Suppressor macrophage treated with lipopolysaccharide for 4 hours (primary cell): ENCODE measurements around the gene VWA8.
"Not testable (repeated sequence)": the region's sequence is repeated elsewhere in the genome, so short reads cannot be mapped to it uniquely, and the experiment has no call there.

Source experiments
- DNase-seq: peaks from one replicate; pipeline ENCODE4 v3.0.0-alpha.2; 2020

VWA8 gene

DNA sequence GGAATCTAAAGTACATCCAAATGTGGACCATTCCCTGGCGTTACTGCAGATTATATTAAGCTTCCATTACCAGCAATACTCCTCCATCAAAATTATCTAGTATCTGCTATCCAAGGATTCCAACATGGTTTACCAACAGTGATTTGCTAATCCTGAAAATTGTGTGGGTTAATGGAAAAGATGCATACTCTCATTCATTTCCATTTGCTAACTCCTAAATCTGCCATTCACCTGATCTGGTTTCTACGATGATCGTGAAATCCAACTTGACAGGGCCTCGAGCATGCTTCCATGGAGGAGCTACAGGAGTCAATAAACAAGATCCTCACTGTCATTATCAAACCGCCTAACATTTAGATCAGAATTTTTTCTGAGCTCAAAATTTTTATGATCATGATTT, 382.5 kb downstream of the VWA8 start:
- no peak for DNase-seq

DNA sequence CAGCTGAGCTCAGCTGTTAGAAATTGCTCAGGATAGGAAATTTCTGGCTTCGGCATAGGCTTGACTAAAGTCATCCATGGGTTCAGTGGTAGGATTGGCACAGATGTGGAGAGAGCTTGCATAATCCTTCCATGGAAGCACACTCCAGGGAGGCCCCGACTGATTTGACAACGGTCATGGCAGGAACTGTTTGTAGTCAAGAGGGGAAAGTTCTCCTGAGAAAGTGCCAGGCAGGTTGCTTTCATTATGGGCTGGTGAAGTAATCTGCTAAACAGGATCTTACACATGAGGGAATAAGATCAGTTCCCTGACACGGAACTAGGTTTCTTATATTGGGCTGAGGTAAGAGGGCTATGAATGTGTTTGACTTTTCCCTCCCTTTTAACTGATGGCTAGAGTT, 383.5 kb downstream of the VWA8 start:
- DNase-seq = peak; percentile 73

GRCh38 chr13:41573640-41574039, 387.3 kb downstream of the VWA8 start:
- DNase-seq = not testable (repeated sequence)

DNA sequence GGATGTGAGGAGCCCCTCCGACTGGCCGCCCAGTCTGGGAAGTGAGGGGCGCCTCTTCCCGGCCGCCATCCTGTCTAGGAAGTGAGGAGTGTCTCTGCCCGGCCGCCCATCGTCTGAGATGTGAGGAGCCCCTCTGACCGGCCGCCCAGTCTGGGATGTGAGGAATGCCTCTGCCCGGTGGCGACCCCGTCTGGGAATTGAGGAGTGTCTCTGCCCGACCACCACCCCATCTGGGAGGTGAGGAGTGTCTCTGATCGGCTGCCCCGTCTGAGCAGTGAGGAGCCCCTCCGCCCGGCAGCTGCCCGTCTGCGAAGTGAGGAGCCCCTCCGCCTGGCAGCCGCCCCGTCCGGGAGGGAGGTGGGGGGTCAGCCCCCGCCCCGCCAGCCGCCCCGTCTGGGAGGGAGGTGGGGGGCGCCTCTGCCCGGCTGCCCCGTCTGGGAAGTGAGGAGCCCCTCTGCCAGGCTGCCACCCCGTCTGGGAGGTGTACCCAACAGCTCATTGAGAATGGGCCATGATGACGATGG, 389.0 kb downstream of the VWA8 start:
- DNase-seq = not testable (repeated sequence)

DNA sequence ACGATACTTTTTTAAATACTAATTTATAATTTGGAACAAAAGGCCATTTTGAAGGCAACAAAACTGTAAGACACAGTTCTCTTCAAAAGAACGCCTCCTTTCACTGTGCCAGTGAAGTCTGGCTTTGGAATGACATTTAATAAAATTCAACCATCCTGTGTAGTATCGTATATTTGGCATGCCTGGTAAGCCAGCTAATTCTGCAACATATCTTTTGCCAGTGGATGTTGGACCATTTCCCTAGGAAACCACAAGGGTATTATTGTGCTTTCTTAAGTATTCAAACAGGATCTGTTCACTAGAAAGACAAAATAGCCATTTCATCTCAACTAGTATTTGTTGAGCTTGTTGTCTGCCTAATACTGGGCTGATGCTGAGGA, 391.9 kb downstream of the VWA8 start:
- no peak for DNase-seq

GRCh38 chr13:41568143-41568971, 392.6 kb downstream of the VWA8 start:
- no peak for DNase-seq

DNA sequence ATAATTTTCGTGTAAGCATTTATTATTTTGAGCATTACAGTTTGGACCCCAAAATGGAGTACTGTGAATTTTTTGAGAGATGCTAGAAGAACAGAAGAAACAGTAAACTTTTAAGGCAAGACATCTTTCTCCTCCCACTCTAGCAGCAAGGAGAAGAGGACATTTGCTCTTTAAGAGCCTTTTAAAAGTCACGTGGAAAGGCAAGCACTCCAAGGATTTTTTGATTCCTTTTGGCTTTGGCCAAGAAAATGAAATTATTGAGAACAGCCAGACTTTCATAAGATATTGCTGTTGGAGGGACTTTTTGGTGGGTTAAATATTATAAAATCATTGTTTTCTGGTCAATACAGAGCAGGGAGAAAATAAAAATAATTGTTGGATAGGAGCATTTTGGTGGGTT, 393.5 kb downstream of the VWA8 start:
- DNase-seq = no peak

DNA sequence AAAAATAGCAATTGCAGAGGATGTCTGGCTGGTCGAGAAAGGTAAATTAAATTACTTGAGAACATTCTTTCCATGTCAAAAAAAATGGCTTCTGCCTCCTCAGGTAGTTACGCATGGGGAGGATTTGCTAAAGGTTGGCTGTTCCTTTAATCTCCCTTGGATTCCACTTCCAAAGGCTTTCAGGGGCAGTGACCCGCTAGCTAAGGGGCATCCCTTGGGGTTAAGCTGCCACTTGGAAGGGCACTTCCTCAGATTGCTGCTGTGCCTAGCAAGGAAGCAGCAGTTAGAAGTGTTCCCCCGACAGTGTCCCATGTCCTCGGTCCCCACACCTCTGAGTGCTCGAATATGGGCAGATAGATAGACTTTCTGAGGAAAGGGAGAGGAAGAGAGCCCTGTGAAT, 395.1 kb downstream of the VWA8 start:
- no peak for DNase-seq

DNA sequence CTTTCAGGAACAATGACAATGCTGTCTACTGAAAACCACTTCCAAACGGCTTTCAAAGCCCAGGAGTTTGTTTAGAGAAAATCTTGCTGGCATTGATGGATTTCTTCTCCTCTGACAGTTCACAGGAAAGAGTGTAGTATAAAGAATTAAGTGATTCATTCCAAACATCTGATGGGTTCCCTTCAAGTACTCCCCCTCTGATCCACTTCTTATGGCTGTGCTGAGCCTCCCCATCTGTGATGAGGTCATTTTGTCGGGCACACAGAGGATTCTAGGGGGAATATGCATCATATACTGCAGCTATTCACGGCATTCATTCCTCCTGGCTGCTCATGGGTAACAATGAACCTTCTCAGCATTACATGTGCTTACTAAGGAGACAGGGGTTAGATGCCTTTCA, 395.7 kb downstream of the VWA8 start:
- no peak for DNase-seq

DNA sequence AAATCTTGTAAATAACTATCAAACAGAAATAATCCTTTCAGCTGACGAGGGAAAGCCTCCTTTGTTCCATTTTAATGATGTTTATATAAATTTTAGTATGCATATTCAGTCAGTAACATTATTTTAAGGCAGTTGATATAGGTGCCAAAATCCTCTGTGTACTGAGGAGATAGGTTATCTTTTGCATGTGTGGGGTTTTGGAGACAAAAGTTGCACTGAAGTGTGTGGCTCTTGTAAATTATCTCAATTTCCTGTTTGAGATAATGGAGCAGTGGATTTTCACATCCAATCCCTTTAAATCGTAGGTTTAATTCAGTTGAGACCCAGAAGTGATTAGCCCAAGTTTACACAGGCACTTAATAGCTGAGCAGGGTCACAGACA, 396.9 kb downstream of the VWA8 start:
- DNase-seq = no peak

GRCh38 chr13:41563341-41563983, 397.4 kb downstream of the VWA8 start:
- DNase-seq = no peak

DNA sequence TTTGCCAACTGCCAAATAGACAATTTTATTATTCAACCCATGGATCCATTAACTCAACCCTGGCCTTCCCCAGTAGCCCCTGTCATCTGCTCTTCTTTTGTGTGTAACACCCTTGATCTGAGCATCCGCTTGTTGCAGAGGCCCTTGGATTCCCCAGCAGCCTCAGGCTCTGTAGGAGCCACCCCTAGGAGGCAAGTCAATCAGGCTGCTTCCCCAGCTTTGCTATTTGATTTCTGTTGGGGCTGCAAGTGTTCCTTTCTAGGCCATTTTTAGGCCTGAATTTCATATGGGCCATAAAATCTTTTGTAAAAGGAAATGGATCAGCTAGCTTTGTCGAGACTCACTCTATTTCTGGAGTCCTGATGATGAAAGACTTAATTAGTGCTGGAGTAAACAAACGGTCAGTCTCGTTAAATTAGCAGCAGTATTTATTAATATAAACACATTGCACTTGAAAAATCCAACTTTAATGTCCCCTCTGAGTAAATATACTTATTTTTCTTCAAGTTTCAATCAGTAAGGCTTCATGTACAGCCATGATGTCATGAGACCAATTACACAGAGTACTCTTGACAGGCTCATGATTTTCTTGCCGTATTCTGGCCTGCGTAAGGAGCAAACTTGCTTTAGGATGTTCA, 398.2 kb downstream of the VWA8 start:
- DNase-seq = no peak

DNA sequence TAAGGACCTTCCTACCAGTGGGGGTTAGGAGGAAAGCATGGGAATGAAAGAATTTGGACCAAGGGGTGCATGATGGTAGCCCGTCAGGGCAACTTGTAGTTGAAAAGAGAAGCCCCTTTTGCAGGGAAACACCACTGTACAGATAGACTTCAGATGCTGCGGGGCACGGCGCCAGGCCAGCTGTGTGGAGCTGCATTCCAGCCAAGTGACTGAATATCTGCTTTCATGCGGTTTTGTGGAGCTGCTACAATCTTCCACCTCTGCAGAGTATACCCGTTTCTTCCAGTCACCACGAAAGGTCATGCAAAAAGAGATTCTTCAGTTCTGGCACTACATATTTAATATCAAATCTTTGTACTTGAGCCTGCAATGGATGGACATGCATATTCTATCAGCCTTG, 398.8 kb downstream of the VWA8 start:
- DNase-seq = no peak

- DNase-seq = no peak
These were observed 399.7 kb downstream of the VWA8 start for GRCh38 chr13:41561170-41561569.

GRCh38 chr13:41558781-41559560, 401.9 kb downstream of the VWA8 start:
- DNase-seq = no peak

GRCh38 chr13:41557719-41558118, 403.2 kb downstream of the VWA8 start:
- DNase-seq = no peak

- no peak for DNase-seq
These were observed 406.1 kb downstream of the VWA8 start for GRCh38 chr13:41554626-41555386.

GRCh38 chr13:41554180-41554579, 406.7 kb downstream of the VWA8 start:
- DNase-seq = no peak

GRCh38 chr13:41552031-41552430, 408.9 kb downstream of the VWA8 start:
- DNase-seq = no peak

GRCh38 chr13:41550276-41550675, 410.6 kb downstream of the VWA8 start:
- DNase-seq = no peak

GRCh38 chr13:41549491-41549890, 411.4 kb downstream of the VWA8 start:
- DNase-seq = no peak

DNA sequence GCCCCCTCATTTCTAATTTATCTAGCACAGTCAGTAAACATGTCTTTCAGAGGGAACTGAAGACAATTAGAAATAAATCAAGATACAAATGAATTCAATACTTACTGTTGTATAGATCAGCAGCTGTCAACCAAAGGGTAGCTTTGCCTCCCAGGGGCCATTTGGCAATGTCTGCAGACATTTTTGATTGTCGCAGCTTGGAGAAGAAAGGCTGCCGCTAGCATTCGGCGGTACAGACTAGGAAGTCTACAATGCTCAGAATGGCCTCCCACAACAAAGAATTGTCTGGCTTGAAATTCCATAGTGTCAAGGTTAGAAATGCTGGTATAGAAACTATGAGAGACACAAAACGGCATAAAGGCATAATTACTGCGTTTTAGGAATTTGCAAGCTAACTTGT, 412.0 kb downstream of the VWA8 start:
- DNase-seq = no peak
